AG09309 (cell line): ENCODE measurements around the gene RFNG.

Experiments
- DNase-seq: peaks from one replicate; pipeline ENCODE4 v3.0.0-alpha.2; 2010; ENCODE audit warnings: low read depth
- H3K4me3 ChIP-seq: 2 replicates; pipeline ENCODE4 v1.5.1; 2011; ENCODE audit warnings: mild to moderate bottlenecking, low read depth, low read length, moderate library complexity; ENCODE audit not compliant: control insufficient read depth
- CTCF ChIP-seq: IDR thresholded peaks from 2 replicates; pipeline ENCODE4 v1.5.1; 2011; ENCODE audit warnings: mild to moderate bottlenecking, low read depth, low read length, inconsistent platforms; ENCODE audit not compliant: insufficient read depth, control insufficient read depth; ENCODE audit errors: missing control alignments

Gene RFNG

GRCh38 chr17:82020572-82021106 is 31.0 kb downstream of the RFNG start:
- no peak for DNase-seq
- H3K4me3 ChIP-seq = no peak overlapping the region
- TF ChIP-seq CTCF = no peak

- no peak for DNase-seq
- H3K4me3 ChIP-seq = no peak overlapping the region
- TF ChIP-seq CTCF = peak; percentile 79
Observed at GRCh38 chr17:82019690-82020571, 31.7 kb downstream of the RFNG start.

GRCh38 chr17:82018989-82019689 is 32.5 kb downstream of the RFNG start:
- H3K4me3 ChIP-seq = no peak overlapping the region
- TF ChIP-seq CTCF = no peak
- no peak for DNase-seq

- H3K4me3 ChIP-seq = no peak overlapping the region
- TF ChIP-seq CTCF = no peak
- no peak for DNase-seq
Observed at GRCh38 chr17:82018152-82018988, 33.2 kb downstream of the RFNG start.

GRCh38 chr17:82017612-82018151 is 33.9 kb downstream of the RFNG start:
- no peak overlapping the region for H3K4me3 ChIP-seq
- DNase-seq = no peak
- TF ChIP-seq CTCF = no peak

- H3K4me3 ChIP-seq = no peak overlapping the region
- DNase-seq = no peak
- TF ChIP-seq CTCF = no peak
Observed at GRCh38 chr17:82016875-82017459, 34.6 kb downstream of the RFNG start.
